ENCODE measurements around the gene KCNH1.

KCNH1 gene, protein sequence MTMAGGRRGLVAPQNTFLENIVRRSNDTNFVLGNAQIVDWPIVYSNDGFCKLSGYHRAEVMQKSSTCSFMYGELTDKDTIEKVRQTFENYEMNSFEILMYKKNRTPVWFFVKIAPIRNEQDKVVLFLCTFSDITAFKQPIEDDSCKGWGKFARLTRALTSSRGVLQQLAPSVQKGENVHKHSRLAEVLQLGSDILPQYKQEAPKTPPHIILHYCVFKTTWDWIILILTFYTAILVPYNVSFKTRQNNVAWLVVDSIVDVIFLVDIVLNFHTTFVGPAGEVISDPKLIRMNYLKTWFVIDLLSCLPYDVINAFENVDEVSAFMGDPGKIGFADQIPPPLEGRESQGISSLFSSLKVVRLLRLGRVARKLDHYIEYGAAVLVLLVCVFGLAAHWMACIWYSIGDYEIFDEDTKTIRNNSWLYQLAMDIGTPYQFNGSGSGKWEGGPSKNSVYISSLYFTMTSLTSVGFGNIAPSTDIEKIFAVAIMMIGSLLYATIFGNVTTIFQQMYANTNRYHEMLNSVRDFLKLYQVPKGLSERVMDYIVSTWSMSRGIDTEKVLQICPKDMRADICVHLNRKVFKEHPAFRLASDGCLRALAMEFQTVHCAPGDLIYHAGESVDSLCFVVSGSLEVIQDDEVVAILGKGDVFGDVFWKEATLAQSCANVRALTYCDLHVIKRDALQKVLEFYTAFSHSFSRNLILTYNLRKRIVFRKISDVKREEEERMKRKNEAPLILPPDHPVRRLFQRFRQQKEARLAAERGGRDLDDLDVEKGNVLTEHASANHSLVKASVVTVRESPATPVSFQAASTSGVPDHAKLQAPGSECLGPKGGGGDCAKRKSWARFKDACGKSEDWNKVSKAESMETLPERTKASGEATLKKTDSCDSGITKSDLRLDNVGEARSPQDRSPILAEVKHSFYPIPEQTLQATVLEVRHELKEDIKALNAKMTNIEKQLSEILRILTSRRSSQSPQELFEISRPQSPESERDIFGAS

GRCh38 chr1:211133836-211134669 is at the start of gene KCNH1:
TSS of gene KCNH1 (minus strand) at chr1:211134148. CDS start at chr1:211133945, 203 bp downstream.
- in situ Hi-C loops (cut with MboI; ENCODE audit: low sequenced_read_pairs), result loop anchor here (10.0 to 25.0 kb wide), 3 partner anchors 547 to 719 kb away; no protein-coding TSS in a partner anchor
- Histone ChIP-seq H3K27me3 (ENCODE audit: low read depth) (peaks cover 43% of the 10 kb centered on the region), H3K9me3 (no peaks in the 10 kb centered on the region), H3K4me1 (no peaks in the 10 kb centered on the region), H3K4me3 (no peak within 1 kb of the TSS), H3K36me3 (replicated peaks) (no peaks in the 10 kb centered on the region)
- DNase-seq (ENCODE audit: low spot score in 2 of 2), result peak; percentile 74 to 91

DNA sequence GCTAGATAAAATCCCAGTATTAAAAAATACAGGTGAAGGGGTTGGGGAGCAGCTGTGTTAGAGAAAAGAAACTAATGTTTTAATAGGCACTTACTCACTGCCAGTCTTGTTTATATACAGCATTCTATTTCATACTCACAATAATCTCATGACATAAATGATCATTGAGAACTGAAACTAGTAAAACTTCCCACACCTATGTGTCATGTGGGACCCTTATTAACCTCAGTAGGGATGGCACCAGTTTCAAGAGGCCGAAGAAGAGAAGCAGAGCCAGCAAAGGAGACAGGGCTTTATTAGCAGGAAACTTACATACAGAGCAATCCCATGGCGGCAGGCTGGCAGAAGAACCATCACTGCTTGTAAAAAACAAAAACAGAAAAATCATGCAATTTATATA is 48.8 kb upstream of the KCNH1 start:
- Histone ChIP-seq H3K9me3 (no peaks in the 10 kb centered on the region), H3K4me1 (no peaks in the 10 kb centered on the region; the same call in 1 of the 2 replicates), H3K36me3 (replicated peaks) (no peaks in the 10 kb centered on the region), H3K4me3 (no peak overlapping the region), H3K27me3 (ENCODE audit: low read depth) (peaks cover 4% of the 10 kb centered on the region; the same call in 1 of the 2 replicates)
- DNase-seq (ENCODE audit: low spot score in 2 of 2), result no peak
- in situ Hi-C loops (cut with MboI; ENCODE audit: low sequenced_read_pairs), result no loop called here

DNA sequence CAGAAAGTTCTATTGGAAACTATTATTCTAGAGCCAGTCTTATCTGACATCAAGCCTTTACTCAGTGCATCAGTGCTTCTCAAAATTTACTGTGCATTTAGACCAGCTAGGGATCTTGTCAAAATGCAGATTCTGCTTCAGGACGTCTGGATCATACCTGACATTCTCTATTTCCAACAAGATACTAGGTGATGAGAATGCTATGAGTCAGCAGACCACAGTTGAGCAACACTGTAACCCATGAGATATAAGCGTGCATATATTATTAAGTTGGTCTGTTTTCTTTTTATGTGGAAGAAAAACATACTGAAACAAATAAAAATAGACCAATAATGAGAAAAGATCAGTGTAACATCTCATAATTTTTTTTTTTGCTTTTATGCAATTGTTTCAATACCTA is 40.4 kb upstream of the KCNH1 start:
- in situ Hi-C loops (cut with MboI; ENCODE audit: low sequenced_read_pairs), result no loop called here
- H3K36me3 ChIP-seq (replicated peaks), result no peaks in the 10 kb centered on the region
- peaks cover 3% of the 10 kb centered on the region; the same call in 1 of the 2 replicates for H3K27me3 ChIP-seq (ENCODE audit: low read depth)
- H3K4me3 ChIP-seq, result no peak overlapping the region
- H3K9me3 ChIP-seq, result no peaks in the 10 kb centered on the region
- DNase-seq (ENCODE audit: low spot score in 2 of 2), result no peak
- H3K4me1 ChIP-seq, result no peaks in the 10 kb centered on the region

- Histone ChIP-seq H3K4me3 (no peak overlapping the region), H3K4me1 (no peaks in the 10 kb centered on the region), H3K36me3 (replicated peaks) (no peaks in the 10 kb centered on the region), H3K9me3 (0 out of 2 replicates have a peak, but pooled peaks cover 3% of the 10 kb centered on the region), H3K27me3 (ENCODE audit: low read depth) (no peaks in the 10 kb centered on the region; the same call in 1 of the 2 replicates)
- DNase-seq (ENCODE audit: low spot score in 2 of 2), result no peak
- in situ Hi-C loops (cut with MboI; ENCODE audit: low sequenced_read_pairs), result no loop called here
Observed at GRCh38 chr1:211172657-211173056, 38.7 kb upstream of the KCNH1 start.

DNA sequence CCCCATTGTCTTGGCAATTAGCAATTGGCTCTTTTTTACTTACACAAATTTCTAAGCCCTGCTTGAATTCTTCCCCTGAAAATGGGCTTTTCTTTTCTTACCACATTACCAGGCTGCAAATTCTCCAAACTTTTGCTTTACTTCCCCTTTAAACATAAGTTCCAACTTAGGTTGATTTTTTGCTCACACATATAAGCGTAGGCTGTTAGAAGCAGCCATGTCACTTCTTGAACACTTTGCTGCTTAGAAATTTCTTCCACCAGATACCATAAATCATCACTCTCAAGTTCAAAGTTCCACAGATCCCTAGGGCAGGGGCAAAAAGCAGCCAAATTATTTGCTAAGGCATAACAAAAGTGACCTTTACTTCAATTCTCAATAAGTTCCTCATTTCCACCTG is 35.4 kb upstream of the KCNH1 start:
- in situ Hi-C loops (cut with MboI; ENCODE audit: low sequenced_read_pairs), result no loop called here
- DNase-seq (ENCODE audit: low spot score in 2 of 2), result no peak
- H3K27me3 ChIP-seq (ENCODE audit: low read depth), result no peaks in the 10 kb centered on the region
- H3K4me1 ChIP-seq, result no peaks in the 10 kb centered on the region
- H3K36me3 ChIP-seq (replicated peaks), result no peaks in the 10 kb centered on the region
- H3K9me3 ChIP-seq, result 0 out of 2 replicates have a peak, but pooled peaks cover 3% of the 10 kb centered on the region
- no peak overlapping the region for H3K4me3 ChIP-seq

DNA sequence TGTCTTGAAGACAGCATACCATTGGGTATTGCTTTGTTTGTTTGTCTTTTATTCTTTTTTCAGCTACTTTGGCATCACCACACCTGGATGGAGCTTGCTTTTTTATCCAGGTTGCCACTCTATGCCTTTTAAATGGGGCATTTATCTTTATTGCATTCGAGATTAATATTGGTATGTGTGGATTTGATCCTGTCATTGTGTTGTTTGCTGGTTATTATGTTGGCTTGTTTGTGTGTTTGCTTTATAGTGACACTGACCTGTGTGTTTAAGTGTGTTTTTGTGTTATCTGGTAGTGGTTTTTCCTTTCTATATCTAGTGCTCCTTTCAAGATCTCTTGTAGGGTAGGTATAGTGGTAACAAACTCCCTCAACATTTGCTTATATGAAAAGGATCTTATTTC is 24.9 kb upstream of the KCNH1 start:
- DNase-seq (ENCODE audit: low spot score in 2 of 2), result no peak
- in situ Hi-C loops (cut with MboI; ENCODE audit: low sequenced_read_pairs), result no loop called here
- H3K4me3 ChIP-seq, result no peak overlapping the region
- peaks cover 4% of the 10 kb centered on the region; the same call in 1 of the 2 replicates for H3K9me3 ChIP-seq
- no peaks in the 10 kb centered on the region for H3K36me3 ChIP-seq (replicated peaks)
- no peaks in the 10 kb centered on the region for H3K4me1 ChIP-seq
- H3K27me3 ChIP-seq (ENCODE audit: low read depth), result peaks cover 3% of the 10 kb centered on the region; the same call in 1 of the 2 replicates

DNA sequence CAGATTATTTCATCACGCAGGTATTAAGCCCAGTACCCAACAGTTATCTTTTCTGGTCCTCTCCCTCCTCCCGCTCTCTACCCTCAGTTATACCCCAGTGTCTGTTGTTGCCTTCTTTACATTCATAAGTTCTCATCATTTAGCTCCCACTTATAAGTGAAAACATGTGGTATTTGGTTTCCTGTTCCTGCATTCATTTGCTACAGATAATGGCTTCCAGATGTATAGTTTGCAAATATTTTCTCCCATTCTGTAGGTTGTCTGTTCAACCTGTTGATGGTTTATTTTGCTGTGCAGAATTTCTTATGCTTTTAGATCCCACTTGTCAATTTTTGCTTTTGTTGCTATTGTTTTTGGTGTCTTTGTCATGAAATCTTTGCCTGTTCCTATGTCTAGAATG is 21.1 kb upstream of the KCNH1 start:
- Histone ChIP-seq H3K4me3 (no peak overlapping the region), H3K36me3 (replicated peaks) (no peaks in the 10 kb centered on the region), H3K9me3 (peaks cover 4% of the 10 kb centered on the region; the same call in 1 of the 2 replicates), H3K27me3 (ENCODE audit: low read depth) (peaks cover 3% of the 10 kb centered on the region; the same call in 1 of the 2 replicates), H3K4me1 (no peaks in the 10 kb centered on the region)
- in situ Hi-C loops (cut with MboI; ENCODE audit: low sequenced_read_pairs), result no loop called here
- no peak for DNase-seq (ENCODE audit: low spot score in 2 of 2)

DNA sequence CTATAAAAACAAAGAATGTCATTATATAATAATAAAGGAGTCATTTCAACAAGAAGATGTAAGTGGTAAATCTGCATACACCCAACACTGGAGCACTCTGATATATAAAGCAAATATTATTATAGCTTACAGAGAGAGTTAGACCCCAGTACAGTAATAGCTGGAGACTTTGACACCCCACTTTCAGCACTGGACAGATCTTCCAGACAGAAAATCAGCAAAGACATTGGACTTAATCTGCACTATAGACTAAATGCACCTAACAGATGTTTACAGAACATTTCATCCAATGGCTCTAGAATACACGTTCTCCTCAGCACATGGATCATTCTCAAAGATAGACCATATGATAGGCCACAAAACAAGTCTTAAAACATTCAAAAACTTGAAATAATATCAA is 20.0 kb upstream of the KCNH1 start:
- Histone ChIP-seq H3K9me3 (peaks cover 4% of the 10 kb centered on the region; the same call in 1 of the 2 replicates), H3K36me3 (replicated peaks) (no peaks in the 10 kb centered on the region), H3K4me3 (no peak overlapping the region), H3K27me3 (ENCODE audit: low read depth) (peaks cover 3% of the 10 kb centered on the region; the same call in 1 of the 2 replicates), H3K4me1 (no peaks in the 10 kb centered on the region)
- in situ Hi-C loops (cut with MboI; ENCODE audit: low sequenced_read_pairs), result no loop called here
- DNase-seq (ENCODE audit: low spot score in 2 of 2), result no peak

DNA sequence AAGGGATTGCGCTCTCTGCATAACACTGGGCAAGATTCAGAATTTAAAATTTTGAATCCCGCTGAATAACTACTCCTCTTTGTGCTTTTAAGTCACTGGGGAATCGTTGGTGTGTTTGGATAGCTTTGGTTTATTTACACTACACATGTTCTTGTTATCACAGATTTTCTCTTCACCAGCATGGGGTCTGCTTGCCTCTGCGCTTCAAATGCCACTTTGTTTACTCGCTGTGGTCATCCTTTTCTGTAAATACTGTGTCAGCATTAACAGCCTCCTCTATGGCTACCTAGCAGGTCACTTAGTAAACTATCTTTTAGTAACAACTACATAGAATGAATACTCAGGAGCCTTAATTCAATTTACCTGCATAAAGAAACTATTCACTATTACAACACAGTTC is 14.4 kb upstream of the KCNH1 start:
- Histone ChIP-seq H3K27me3 (ENCODE audit: low read depth) (no peaks in the 10 kb centered on the region), H3K9me3 (no peaks in the 10 kb centered on the region), H3K4me3 (no peak overlapping the region), H3K36me3 (replicated peaks) (no peaks in the 10 kb centered on the region), H3K4me1 (no peaks in the 10 kb centered on the region)
- DNase-seq (ENCODE audit: low spot score in 2 of 2), result no peak
- in situ Hi-C loops (cut with MboI; ENCODE audit: low sequenced_read_pairs), result loop anchor here (25.0 kb wide), 1 partner anchor 561 kb away; no protein-coding TSS in a partner anchor

DNA sequence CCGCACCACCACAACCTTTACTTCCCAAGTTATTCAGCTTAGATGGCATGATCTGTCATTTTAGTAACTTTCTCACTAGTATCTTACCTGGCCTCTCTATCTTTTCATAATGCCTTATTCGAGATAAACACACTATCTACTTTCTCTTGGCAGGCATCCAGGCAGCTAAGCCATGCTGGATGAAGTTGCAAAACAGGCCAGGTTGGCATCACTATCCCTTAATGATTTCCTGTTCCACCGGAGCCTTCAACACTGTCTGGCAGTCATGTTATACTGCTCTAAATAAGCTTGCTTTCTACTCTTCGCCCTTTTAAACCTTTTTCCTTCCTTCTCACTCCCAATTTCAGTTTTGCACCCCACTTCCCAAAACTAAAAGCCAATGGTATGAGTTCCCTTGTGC is 12.0 kb upstream of the KCNH1 start:
- Histone ChIP-seq H3K9me3 (no peaks in the 10 kb centered on the region), H3K36me3 (replicated peaks) (no peaks in the 10 kb centered on the region), H3K4me1 (no peaks in the 10 kb centered on the region), H3K4me3 (no peak overlapping the region), H3K27me3 (ENCODE audit: low read depth) (no peaks in the 10 kb centered on the region)
- in situ Hi-C loops (cut with MboI; ENCODE audit: low sequenced_read_pairs), result loop anchor here (25.0 kb wide), 1 partner anchor 559 kb away; no protein-coding TSS in a partner anchor
- no peak for DNase-seq (ENCODE audit: low spot score in 2 of 2)

- Histone ChIP-seq H3K36me3 (replicated peaks) (no peaks in the 10 kb centered on the region), H3K9me3 (no peaks in the 10 kb centered on the region), H3K4me3 (no peak overlapping the region), H3K27me3 (ENCODE audit: low read depth) (peaks cover 36% of the 10 kb centered on the region), H3K4me1 (no peaks in the 10 kb centered on the region)
- in situ Hi-C loops (cut with MboI; ENCODE audit: low sequenced_read_pairs), result loop anchor here (10.0 to 25.0 kb wide), 3 partner anchors 548 to 721 kb away; no protein-coding TSS in a partner anchor
- DNase-seq (ENCODE audit: low spot score in 2 of 2), result peak in 1 of 2 experiments; percentile 60
Observed at GRCh38 chr1:211135342-211135950, 1.5 kb upstream of the KCNH1 start.

DNA sequence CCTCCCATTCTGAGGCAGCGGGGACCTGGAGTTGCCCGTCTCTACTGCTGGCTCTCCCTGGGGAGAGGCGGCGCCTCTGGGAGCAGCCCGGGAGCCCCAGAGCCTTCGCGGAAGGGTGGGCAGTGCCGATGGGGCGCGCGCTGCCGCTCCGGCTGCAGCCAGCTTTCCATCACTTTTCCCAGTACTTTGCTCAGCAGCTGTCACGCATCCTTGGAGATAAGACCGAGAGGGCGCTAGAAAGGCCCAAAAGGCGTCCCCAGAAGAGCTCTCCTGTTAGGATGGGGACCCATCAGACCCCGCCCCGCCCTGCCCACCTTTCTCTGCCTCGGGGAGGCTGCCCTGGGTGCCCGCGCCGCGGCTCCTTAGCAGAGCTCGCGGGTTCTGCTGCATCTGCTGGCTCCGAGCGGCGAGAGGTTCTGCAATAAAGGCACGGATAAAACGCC is 534 bp downstream of the KCNH1 start:
- no peak for DNase-seq (ENCODE audit: low spot score in 2 of 2)
- no peaks in the 10 kb centered on the region for H3K9me3 ChIP-seq
- H3K4me1 ChIP-seq, result no peaks in the 10 kb centered on the region
- in situ Hi-C loops (cut with MboI; ENCODE audit: low sequenced_read_pairs), result loop anchor here (10.0 to 25.0 kb wide), 3 partner anchors 546 to 719 kb away; no protein-coding TSS in a partner anchor
- H3K4me3 ChIP-seq, result no peak overlapping the region
- peaks cover 45% of the 10 kb centered on the region for H3K27me3 ChIP-seq (ENCODE audit: low read depth)
- no peaks in the 10 kb centered on the region for H3K36me3 ChIP-seq (replicated peaks)
